Thyroid gland (tissue), 4 donors: ENCODE data around the gene KPNA1.

Experiments used
- POLR2A ChIP-seq, 2 donors: fragments of 450-650 bp; IDR thresholded peaks; one replicate each; pipeline ENCODE4 v1.6.1; 2017; ENCODE audit warnings: antibody characterized with exemption in 2 of 2, mild to moderate bottlenecking in 2 of 2, moderate library complexity in 1 of 2
- TF ChIP-seq, protein P1 (sequence below), 6 experiments: fragments of 200-600 bp in 3 of 6; fragments of 450-650 bp in 3 of 6; sonication (generic) in 3 of 6; IDR thresholded peaks; one replicate each; pipeline ENCODE4 v1.5.1; 2016 to 2019; ENCODE audit warnings: antibody characterized with exemption in 6 of 6, mild to moderate bottlenecking in 2 of 6, inconsistent platforms in 1 of 6, moderate library complexity in 1 of 6

DNA sequence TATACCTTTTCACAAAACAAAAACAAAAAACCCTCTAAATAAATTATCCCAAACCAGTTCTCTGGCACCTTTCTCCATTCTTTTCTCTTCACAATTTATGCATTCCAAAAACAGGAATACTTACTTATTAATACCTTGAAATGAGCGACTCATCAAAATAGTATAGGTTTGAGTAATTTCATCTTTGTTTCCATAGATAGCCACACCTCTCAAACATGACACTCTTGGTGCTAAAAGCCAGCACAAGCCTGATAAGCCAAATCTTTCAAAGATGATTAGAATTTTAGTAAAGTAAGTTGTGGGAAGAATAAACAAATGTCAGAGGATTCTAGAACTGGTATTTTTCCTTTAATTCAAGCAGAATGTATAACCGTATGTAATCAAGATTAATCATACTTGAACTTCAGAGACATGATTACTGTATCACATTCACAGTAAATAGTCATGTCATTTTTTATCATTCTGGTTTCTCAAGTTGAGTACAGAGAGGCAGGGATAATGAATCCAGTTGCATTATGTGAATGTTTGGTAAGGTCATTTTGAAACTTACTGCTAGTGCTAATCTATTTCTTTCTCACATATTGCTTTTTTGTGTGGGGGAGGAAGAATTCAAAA, 86.8 kb downstream of the KPNA1 start:
- TF ChIP-seq, protein P1, sequence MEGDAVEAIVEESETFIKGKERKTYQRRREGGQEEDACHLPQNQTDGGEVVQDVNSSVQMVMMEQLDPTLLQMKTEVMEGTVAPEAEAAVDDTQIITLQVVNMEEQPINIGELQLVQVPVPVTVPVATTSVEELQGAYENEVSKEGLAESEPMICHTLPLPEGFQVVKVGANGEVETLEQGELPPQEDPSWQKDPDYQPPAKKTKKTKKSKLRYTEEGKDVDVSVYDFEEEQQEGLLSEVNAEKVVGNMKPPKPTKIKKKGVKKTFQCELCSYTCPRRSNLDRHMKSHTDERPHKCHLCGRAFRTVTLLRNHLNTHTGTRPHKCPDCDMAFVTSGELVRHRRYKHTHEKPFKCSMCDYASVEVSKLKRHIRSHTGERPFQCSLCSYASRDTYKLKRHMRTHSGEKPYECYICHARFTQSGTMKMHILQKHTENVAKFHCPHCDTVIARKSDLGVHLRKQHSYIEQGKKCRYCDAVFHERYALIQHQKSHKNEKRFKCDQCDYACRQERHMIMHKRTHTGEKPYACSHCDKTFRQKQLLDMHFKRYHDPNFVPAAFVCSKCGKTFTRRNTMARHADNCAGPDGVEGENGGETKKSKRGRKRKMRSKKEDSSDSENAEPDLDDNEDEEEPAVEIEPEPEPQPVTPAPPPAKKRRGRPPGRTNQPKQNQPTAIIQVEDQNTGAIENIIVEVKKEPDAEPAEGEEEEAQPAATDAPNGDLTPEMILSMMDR (IDR thresholded peaks at IDR 0.05), result no peak
- no peak for TF ChIP-seq POLR2A (IDR thresholded peaks at IDR 0.05)
